LNCaP clone FGC (cell line): ENCODE data around the gene STPG3.

Experiments
- DNase-seq: peaks from one replicate; pipeline ENCODE4 v3.0.0-alpha.2; 2011; ENCODE audit warnings: low read depth
- H3K4me3 ChIP-seq: 2 replicates; pipeline ENCODE4 v1.5.1; 2011; ENCODE audit warnings: mild to moderate bottlenecking, low read depth, low read length, control low read depth
- CTCF ChIP-seq: IDR thresholded peaks from 2 replicates; pipeline ENCODE4 v1.5.1; 2012; ENCODE audit warnings: mild to moderate bottlenecking; ENCODE audit not compliant: control insufficient read depth, insufficient read depth; ENCODE audit errors: extremely low read depth

Gene STPG3

GRCh38 chr9:137302449-137303150 is 51.5 kb downstream of the STPG3 start:
- H3K4me3 ChIP-seq = peak overlapping the region; percentile 56
- TF ChIP-seq CTCF = 0 out of 2 replicates have a peak, but pooled peaks have one; percentile 3
- no peak for DNase-seq
